Activated CD8-positive, alpha-beta T cell treated with anti-CD3 and anti-CD28 coated beads for 36 hours (primary cell): Measurements from ENCODE around the gene ARFIP1. TPM values are rescaled to one million over a fixed set of nuclear protein-coding genes. Genes with fewer than 3 reads are reported as not detected.

ENCODE experiments used
- total RNA-seq, 2 experiments: library from RNA; stranded (reverse); gene quantifications; one replicate each; pipeline ENCODE4 v1.2.3, GENCODE V29; 2021

The ARFIP1 gene
- total RNA-seq, 2 experiments from 2014 or later, result 7.2 to 8.9 TPM

Other genes starting within 250 kb of the ARFIP1 start
- gene FBXW7, start 243.9 kb upstream of the ARFIP1 start, total RNA-seq, result 10 to 100 TPM; 32.6 to 35.1 TPM
- 10 to 100 TPM; 12.2 to 17.5 TPM for gene TMEM154, start 100.0 kb upstream of the ARFIP1 start, total RNA-seq
- gene TIGD4, start 224 bp upstream of the ARFIP1 start, total RNA-seq, result under 1 TPM; 0.27 to 0.47 TPM
- under 1 TPM; 0.05 to 0.11 TPM for gene FHDC1, start 156.4 kb downstream of the ARFIP1 start, total RNA-seq